GM21717 (cell line): ENCODE data around the gene ZFP36L1.

Experiments used
- ATAC-seq: cut with Tn5 transposase; IDR thresholded peaks from one replicate; pipeline ENCODE4 v1.9.1; 2021; ENCODE audit warnings: mild to moderate bottlenecking, moderate library complexity; ENCODE audit not compliant: unreplicated experiment

The ZFP36L1 gene

DNA sequence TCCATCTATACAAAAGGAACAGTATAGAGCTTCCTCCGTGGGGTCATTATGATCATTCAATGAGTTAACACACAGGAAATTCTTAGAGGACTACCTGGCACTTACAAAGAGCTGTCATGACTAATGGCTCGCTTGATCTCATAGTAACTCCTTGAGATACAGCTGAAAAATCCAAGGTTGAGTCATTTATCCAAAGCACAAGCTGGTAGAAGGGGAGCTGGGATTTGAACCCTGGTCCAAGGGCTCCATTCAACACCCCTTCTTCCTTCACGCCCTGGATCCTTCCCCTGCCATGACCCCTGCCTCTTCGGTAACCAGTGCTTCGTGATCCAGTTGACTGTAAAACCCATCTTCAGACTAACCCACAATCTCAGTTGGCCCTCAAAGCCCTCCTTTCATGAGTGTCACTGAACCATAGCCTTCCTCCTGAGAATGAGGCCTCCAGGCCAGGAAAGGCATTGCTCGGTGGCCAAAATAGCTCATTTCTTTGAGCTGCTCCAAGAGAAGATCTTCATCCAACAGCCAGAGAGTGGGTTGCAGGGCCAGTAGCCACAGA lies 7.8 kb downstream of the ZFP36L1 start:
- no peak for ATAC-seq

DNA sequence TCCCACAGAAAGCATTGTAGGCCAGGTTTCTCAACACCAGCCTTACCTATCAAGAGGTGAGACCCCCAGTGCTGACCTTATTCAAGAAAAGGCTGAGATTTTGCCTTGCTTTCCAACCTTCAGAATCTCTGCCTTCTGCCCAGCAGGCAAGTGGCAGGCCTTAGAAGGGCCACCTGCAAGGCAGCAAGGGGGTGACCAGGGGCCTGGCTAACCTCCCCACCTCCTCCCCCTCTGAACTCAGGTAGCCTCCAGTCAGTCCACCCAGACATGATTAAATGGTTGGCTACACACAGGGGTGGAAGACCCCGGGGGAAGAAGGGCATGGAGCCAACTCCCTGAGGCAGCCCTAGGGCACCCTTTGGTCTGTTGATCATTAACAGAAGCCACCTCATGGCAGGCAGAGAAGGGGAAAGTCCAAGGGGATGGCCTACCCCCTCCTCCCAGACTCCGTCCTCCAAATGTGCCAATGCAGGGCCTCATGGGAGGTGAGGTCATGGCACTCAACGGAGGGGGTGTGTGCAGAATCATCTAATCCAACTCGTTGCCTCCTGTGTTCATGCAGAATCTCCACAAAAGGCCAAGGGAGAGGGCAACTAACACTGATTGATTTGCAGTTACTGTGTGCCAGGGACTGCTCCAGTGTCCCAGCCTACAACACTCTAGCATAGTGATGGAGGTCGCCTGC lies 8.5 kb downstream of the ZFP36L1 start:
- no peak for ATAC-seq

DNA sequence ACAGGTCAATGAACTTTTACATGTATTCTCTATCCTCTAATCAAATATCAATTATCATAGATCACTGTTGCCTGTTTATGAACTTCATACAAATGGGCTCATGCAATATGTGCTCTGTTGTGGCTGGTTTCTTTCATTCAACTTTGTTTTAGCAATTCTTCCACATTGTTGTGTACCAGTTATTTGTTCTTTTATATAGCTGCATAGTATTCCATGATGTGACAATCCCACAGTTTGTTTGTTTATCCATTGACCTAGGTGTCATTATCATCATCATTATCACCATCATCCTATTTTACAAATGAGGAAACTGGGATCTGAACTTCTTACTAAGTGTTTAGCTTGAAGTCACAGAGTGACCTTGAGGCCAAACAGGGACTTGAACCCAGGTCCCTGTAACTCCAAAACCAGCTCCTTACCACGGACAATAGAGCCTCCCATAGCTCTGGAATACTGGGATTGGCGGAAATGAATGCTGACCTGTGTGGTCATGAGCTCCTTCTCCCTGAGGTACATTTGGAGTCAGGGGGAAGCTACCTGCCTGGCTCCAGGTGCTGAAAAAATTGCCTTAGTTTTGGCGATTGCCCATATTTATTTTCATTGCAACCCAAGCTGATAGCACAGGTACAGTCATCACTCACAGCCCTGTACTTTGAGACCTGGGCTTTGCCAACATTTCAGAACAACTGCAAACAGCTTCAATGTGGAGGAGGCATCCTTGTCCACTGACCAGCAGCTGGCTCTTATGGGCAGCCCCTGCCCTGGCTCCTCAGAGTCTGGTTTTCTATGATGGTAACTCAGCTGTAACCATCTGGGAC lies 9.2 kb downstream of the ZFP36L1 start:
- no peak for ATAC-seq

DNA sequence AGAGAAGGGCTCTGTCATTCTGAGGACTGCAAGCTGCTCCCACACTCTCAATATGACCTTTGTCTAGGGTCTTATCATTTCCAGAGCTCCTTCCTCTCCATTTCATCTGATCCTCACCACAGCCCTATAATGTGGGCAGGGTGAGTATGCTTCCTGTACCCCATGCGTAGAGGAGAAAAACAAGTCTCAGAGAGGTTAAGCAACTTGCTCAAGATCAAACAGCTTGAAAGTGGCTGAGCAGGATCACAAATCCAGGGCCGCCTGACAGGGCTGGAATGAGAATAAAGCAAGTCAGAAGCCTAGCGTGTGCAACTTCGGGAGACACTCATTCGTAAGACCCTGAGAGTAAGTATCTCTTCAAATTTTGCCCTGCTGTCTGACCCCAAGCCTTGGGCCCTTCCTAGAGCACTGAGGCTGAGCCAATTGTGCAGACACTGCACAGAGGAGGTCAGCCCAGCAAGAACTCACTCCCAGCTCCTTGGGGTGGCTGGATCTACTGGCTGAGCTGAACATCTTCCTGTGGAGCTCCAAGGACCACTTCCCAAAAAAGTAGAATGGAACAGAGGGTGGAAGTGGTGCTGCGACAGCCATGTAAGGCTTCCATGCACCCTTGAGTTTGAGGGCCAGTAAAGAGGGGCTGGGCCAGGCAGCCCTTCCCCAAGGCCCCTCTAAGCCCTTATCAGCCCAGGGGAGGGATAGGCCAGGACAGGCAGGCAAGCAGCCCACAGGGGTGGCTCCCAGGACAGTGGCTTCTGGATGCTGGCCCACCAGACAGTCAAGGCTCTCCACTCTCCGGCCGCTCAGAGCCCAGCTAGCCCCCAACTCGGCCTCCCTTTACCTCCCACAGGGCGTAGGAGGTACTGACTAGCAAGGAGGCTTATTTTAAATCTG lies 10.5 kb downstream of the ZFP36L1 start:
- ATAC-seq: no peak

DNA sequence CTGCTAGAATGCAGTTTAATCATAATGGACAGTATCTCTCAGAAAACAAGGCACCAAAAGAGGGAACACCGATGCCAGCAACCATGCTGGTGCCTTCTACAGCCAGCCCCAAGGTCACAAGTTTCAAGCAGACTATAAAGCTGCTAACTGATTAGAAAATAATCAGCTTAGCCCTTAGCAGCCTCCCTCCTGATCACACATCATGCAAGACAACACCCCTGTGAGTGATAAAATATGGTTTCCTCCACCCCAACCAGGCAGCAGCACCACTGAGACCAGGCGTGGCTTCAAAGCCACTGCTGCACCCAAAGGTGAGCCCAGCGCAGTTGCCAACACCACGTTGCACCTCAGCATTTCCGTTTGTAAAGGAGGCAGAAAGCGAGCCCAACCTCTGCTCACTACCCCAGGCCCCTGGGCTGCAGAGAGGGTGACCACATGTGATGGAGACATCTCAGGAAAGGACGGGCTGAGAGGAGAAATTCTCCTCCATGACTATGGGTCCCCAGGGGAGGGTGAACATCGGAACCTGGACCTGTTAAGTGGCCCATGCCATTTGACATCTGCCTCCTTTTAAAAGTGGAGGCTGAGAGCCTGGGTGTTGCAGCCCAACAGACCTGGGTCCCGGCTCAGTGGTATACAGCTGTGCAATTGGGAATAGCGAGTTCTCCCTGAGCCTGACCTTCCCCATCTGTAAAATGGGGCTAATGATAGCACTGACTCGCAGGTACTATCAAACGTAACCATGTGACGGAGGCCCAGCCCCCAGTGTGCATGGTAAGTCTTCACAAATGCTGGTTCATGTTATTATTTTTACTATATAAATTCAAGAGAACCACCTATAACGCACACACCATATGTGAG lies 11.5 kb downstream of the ZFP36L1 start:
- no peak for ATAC-seq

DNA sequence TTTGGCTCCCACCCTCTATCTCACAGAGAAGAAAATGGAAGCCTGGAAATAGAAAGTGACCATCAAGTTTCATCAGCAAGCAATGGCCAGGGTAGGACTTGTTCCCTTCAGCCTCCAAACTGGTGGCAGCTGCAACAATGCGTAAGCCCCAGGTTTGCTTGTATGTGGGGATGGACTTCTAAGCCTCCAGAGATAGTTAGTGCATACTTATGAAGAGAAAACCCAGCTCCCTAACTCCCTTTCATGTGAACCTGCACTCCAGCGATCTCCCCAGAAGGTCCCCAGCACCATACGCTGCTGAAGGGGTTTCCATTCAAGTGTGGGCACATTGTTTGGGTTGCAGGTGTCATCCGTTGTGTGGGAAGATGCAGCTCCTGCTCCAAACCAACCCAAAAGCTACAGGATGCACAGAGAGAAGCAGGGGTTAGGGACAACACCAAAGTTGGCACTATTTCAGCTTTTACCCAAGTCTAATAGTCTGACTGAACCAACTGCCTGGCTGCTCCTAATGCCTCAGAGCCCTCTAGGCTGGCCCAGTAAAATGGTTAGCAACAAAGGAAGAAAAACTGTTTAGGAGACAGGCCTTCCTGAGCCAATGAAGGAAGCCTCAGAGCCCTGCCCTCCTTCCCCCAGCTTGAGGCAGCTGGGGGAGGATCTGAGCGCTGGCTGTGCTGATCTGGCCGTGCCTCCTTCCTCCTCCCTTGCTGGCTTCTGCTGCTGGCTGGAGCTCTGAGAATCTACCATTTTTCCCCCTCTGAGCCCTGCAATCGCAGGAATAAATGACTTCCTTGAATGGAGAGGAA lies 12.3 kb downstream of the ZFP36L1 start:
- ATAC-seq: no peak

DNA sequence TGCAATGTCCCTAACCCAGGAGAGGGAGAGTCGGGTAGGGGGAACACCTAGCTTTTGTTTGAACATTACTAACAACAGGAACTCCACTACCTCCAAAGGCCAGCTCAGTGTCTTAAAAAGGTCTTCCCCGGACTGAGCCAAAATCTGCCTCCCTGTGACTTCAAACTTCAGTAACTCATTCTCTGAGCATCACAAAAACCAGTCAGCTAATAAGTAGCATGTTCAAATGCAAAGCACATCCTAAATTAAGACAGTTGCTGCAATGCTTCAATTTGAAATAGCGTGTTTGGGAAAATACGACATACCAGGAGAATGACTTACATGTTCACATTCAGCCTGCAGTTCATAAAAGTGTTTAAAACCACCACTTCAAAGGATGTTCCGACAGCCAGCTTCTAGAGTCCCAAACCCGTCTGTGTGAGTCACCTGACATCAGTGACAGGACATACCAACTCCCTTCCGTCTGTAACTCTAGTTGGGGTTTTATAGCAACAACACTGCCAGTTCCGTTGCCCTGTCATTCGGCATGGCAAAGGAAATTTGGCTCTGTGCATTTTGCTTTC lies 13.0 kb downstream of the ZFP36L1 start:
- no peak for ATAC-seq

DNA sequence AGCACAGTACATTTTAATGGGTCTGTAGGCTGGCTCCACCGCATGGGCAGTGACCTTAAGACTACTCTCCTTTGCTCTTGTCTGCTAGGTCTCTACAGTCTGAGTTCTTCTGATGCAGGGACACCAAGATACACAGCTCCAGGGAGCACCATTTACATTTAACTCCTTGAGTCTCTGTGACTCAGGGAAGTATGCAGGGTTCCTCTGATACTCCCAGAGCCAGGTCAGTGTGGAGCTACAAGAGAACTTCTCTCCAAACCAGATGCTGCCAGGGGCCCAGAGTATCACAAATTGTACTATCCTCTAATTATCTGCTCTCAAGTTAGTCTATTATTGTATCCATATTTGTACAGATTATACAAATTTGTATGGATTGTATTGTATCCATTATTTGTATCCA lies 15.2 kb downstream of the ZFP36L1 start:
- no peak for ATAC-seq

DNA sequence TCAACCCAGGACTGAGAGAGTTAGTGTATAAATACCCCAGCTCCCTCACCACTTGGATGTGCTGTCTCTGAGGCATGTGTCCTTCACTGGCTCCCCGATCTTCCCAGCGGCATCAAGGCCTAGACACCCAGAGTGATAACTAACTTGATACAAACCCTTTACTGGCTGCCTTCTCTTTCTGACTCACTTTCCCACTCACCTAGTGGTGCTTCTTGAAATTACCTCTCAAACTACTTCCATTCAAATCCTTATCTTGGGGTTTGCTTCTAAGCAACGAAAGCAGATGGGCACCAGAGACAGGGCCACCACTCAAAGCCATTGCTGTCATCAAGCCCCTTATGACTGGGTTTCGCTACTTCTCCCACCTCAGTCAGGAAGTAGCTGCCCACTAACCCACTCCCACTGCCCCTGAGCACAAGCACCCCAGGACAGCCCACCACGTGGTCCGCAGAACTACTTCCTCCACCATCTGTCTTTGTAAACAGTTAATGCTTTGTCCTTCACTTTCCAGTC lies 17.2 kb downstream of the ZFP36L1 start:
- no peak for ATAC-seq

DNA sequence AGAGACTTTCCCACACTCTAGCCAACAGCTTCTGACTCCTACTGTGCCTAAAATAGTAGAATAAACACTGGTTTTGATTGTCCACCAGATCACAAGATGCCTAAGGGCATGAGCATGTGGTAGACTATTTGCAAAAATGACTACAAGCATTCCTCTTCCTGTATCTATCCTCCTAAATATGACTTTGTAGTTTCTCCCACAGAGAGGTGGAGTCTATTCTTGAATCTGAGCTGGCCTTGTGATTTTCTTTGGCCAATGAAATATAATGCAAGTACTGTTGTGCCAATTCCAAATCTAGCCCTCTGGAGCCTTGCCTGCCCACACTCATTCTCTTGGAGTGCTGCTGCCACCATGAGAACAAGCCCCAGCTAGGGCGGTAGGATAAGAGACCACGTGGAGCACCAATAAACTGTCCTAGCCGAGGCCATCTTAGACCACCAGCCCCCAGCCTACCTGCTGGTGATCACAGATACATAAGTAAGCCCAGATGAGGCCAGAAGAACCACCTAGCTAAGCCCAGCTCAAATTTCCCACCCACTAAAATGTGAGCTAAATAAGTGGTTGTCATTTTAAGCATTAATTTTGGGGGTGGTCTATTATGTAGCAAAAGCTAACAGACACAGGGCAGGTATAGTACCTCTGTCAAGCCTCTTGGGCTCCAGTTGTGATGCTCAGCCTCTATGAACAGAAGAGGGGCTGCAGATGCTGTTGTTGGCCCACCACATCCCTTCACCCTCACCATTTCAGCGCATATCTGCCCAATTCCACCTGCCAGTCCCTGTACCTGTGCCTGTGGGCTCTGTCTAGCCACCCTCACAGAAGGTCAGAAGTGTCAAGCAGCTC lies 17.9 kb downstream of the ZFP36L1 start:
- ATAC-seq: no peak

DNA sequence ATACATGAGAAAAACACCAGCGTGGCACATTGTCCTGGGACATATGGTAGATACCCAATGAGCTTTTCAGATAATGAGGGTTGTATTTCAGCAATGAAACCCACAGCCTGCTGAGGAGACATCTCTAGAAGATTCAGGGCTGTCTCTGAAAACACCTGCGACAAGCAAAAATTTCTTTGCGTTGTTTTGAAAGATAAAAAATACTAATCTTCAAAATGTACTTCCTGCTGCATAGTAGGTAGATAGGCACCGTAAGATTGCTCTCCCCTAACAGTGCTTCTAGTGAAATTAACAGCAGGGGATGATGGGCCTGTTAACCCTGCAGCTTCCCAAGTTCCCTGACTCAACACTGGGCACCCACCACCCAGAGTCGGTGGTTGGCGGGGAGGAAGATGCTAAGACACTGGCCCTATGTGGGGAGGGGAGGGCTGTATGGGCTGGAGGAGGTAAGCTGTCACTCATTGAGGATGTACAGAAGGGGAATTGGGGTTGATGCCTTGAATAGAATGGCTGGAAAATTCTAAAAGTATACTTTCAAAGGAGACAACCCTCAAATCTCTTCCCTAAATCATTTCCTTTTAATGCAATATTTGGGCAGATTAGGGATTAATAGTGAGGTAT lies 20.0 kb downstream of the ZFP36L1 start:
- no peak for ATAC-seq

DNA sequence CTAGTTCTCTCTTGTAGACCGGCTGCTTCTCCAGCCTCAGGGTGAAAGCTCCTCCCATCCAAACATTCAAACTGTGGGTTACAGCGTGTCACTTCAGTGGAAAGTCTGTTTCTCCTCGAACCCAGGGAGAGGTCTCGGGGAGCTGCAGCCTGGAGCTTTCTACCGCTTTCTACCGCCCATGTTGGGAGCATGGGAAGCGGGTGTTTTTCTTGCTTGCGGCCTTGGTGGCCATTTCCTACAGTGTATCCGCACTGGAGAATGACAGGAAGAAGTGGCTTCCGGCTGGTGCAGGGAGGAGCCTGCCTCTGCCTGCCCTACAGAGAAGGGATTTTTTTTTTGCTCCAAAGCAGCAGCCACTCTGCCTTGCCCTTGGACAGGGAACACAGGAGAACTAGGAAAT lies 21.2 kb downstream of the ZFP36L1 start:
- no peak for ATAC-seq

DNA sequence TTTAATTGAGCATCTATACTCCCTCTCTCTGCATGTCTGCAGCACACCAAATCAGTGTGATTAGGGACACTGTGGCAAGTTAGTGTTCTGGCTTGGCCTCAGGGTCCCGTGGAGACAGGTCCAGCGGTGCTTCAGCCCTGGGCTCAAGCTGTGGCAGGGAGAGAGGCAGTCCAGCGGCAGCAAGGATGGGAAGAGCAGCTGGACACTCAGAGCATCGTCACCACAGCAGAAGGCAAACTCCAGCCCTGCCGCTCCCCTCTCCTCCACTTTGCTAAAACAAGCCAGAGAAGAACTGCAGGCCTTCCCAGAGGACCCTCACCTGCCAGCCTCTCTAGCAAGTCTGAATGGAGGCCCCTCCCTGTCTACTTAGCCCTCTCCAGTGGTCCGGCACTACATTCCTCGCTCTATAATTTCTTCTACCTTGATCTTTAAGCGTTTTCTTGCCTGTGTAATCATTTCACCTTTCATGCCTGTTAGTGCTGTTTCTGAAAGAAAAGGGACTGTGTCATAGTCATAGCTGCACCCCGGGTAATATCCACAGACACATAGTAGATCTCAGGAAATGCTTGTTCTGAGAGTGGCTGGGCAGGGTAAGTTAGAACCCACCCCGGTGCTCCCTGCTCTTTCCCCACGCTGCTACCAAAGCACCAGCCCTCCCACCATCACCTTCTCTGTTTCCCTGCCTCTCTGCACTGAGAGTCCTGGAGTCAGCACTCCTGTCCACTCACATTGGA lies 22.1 kb downstream of the ZFP36L1 start:
- no peak for ATAC-seq

DNA sequence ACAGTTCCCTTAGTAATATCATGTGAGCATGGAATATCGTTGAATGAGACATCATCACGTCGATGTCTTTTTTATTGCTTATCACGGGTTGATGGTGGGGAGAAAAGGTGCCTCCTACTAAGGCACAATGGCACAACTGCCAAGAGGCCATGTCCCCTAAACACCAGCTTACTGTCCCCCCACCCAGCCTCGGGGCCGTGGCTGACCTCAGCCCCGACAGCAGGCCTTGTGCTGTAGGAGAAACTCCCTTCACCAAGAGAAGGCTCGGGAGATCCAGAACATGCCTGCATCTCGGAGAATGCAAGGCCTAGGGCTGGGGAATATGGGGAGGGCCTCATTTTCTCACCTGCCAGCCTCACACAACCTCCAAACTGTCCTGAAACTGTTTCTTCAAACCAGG lies 22.8 kb downstream of the ZFP36L1 start:
- no peak for ATAC-seq

DNA sequence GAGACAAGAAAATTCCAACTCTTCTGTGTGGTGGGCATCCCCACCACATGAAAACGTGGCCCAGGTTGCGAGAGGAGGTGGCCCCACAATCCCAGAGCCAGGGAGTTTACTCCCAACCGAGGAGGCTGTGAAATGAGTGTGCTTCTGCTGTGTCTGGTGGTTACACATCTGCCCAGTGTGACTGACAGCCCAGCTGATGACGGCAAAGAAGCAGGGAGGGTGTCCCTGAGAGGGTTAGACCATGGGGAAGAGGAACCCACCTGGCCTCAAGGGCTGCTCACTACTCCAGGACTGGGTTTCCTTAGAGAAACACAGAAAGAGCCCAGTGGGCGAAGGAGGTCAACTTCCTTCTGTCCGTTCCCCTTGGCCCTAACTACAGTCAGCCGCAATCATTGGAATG lies 24.6 kb downstream of the ZFP36L1 start:
- no peak for ATAC-seq

DNA sequence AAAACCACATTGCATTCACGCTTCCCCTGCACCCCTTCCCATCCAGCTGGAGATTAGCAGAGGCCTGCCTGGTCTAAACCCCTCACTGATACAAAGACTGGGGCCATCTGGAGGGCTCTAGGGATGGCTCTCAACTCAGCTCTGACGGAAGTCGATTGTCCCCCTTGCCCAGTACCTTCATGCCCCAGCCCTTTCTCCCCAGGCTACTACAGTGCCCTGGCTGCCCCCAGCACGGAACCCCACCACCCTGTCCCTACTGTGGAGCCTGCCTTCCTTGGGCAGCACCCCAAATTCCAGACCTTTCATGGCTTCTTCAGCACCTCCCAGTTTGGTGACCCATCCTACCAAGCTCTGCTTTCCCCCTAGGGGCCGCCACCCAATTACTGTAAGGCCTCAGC lies 25.6 kb downstream of the ZFP36L1 start:
- no peak for ATAC-seq
